KMS-11 (cell line): ENCODE data around the gene ZNF134.

Experiments used
- H2AFZ ChIP-seq: fragments of 200-600 bp; sonication (generic); 2 replicates; pipeline ENCODE4 v1.6.1; 2016; ENCODE audit warnings: antibody characterized with exemption, mixed run types, low read depth
- H3K27ac ChIP-seq: fragments of 200-600 bp; sonication (generic); 2 replicates; pipeline ENCODE4 v1.6.1; 2016; ENCODE audit warnings: mild to moderate bottlenecking, mixed run types
- H3K27me3 ChIP-seq: fragments of 200-600 bp; sonication (generic); 2 replicates; pipeline ENCODE4 v1.6.1; 2017; ENCODE audit warnings: mild to moderate bottlenecking, low read depth, mixed run types, moderate library complexity; ENCODE audit not compliant: insufficient read depth
- H3K36me3 ChIP-seq: fragments of 200-600 bp; sonication (generic); 2 replicates; pipeline ENCODE4 v1.6.1; 2017; ENCODE audit warnings: mild to moderate bottlenecking, mixed run types; ENCODE audit not compliant: insufficient read depth
- H3K4me1 ChIP-seq: fragments of 200-600 bp; sonication (generic); 2 replicates; pipeline ENCODE4 v1.6.1; 2016; ENCODE audit warnings: mild to moderate bottlenecking, low read depth, mixed run types; ENCODE audit not compliant: poor library complexity, severe bottlenecking
- H3K4me2 ChIP-seq: fragments of 200-600 bp; sonication (generic); 2 replicates; pipeline ENCODE4 v1.7.0; 2016; ENCODE audit warnings: mild to moderate bottlenecking, mixed run types
- H3K4me3 ChIP-seq: fragments of 200-600 bp; sonication (generic); IDR thresholded peaks from 2 replicates; pipeline ENCODE4 v1.6.1; 2017; ENCODE audit warnings: low read depth, low read length, mixed read lengths; ENCODE audit not compliant: insufficient read depth
- H3K79me2 ChIP-seq: fragments of 200-600 bp; sonication (generic); 2 replicates; pipeline ENCODE4 v1.6.1; 2016; ENCODE audit warnings: low read depth, mixed run types; ENCODE audit not compliant: insufficient read depth
- H3K9ac ChIP-seq: fragments of 200-600 bp; sonication (generic); 2 replicates; pipeline ENCODE4 v1.6.1; 2016; ENCODE audit warnings: mild to moderate bottlenecking, mixed run types
- H4K20me1 ChIP-seq: fragments of 200-600 bp; sonication (generic); 2 replicates; pipeline ENCODE4 v1.6.1; 2016; ENCODE audit warnings: mild to moderate bottlenecking, mixed run types; ENCODE audit not compliant: insufficient read depth
- CTCF ChIP-seq: fragments of 200-600 bp; sonication (generic); conservative IDR thresholded peaks from 2 replicates; pipeline ENCODE4 v1.6.1; 2017; ENCODE audit warnings: low read depth, mild to moderate bottlenecking, antibody characterized with exemption, low read length, moderate library complexity, mixed read lengths

Gene ZNF134

GRCh38 chr19:57611113-57611512, 2.9 kb upstream of the ZNF134 start:
- H2AFZ ChIP-seq: no peak overlapping the region
- no peak overlapping the region for H3K4me2 ChIP-seq
- no peaks in the 10 kb centered on the region for H3K4me1 ChIP-seq
- no peak overlapping the region for H3K27ac ChIP-seq
- no peaks in the 10 kb centered on the region for H4K20me1 ChIP-seq
- peaks cover 9% of the 10 kb centered on the region; the same call in 1 of the 2 replicates for H3K79me2 ChIP-seq
- no peaks in the 10 kb centered on the region for H3K27me3 ChIP-seq
- no peak overlapping the region for H3K9ac ChIP-seq
- no peak overlapping the region for H3K4me3 ChIP-seq
- H3K36me3 ChIP-seq: no peaks in the 10 kb centered on the region; the same call in 1 of the 2 replicates
- no peak for TF ChIP-seq CTCF

GRCh38 chr19:57615346-57615745, 1.3 kb downstream of the ZNF134 start:
- H3K36me3 ChIP-seq: peaks cover 17% of the 10 kb centered on the region; the same call in 1 of the 2 replicates
- no peak overlapping the region for H2AFZ ChIP-seq
- H3K4me3 ChIP-seq: no peak overlapping the region
- no peak overlapping the region for H3K27ac ChIP-seq
- no peaks in the 10 kb centered on the region for H3K4me1 ChIP-seq
- H4K20me1 ChIP-seq: no peaks in the 10 kb centered on the region
- no peak overlapping the region for H3K9ac ChIP-seq
- no peak overlapping the region for H3K4me2 ChIP-seq
- peaks cover 9% of the 10 kb centered on the region; the same call in 1 of the 2 replicates for H3K79me2 ChIP-seq
- no peak for TF ChIP-seq CTCF
- H3K27me3 ChIP-seq: no peaks in the 10 kb centered on the region

GRCh38 chr19:57620673-57621348, 6.8 kb downstream of the ZNF134 start:
- no peak overlapping the region for H2AFZ ChIP-seq
- H3K79me2 ChIP-seq: no peaks in the 10 kb centered on the region
- no peaks in the 10 kb centered on the region for H4K20me1 ChIP-seq
- H3K4me2 ChIP-seq: no peak overlapping the region
- peaks cover 37% of the 10 kb centered on the region; the same call in 1 of the 2 replicates for H3K36me3 ChIP-seq
- no peaks in the 10 kb centered on the region for H3K4me1 ChIP-seq
- no peaks in the 10 kb centered on the region for H3K27me3 ChIP-seq
- no peak overlapping the region for H3K9ac ChIP-seq
- no peak overlapping the region for H3K4me3 ChIP-seq
- no peak for TF ChIP-seq CTCF
- H3K27ac ChIP-seq: no peak overlapping the region

GRCh38 chr19:57623091-57623490, 9.0 kb downstream of the ZNF134 start:
- H3K27me3 ChIP-seq: no peaks in the 10 kb centered on the region
- TF ChIP-seq CTCF: no peak
- H3K9ac ChIP-seq: no peak overlapping the region
- H4K20me1 ChIP-seq: no peaks in the 10 kb centered on the region
- no peaks in the 10 kb centered on the region for H3K79me2 ChIP-seq
- H3K4me1 ChIP-seq: no peaks in the 10 kb centered on the region
- no peak overlapping the region for H3K4me2 ChIP-seq
- no peak overlapping the region for H2AFZ ChIP-seq
- H3K36me3 ChIP-seq: peaks cover 35% of the 10 kb centered on the region; the same call in 1 of the 2 replicates
- no peak overlapping the region for H3K4me3 ChIP-seq
- H3K27ac ChIP-seq: no peak overlapping the region
